Panc1 (cell line): ENCODE results near the gene PFAS.

ENCODE experiments used
- CTCF ChIP-seq: fragments of 450-650 bp; IDR thresholded peaks from 2 replicates; pipeline ENCODE4 v1.5.1; 2017; ENCODE audit warnings: mild to moderate bottlenecking
- TCF7L2 ChIP-seq: IDR thresholded peaks from 2 replicates; pipeline ENCODE4 v1.6.1; 2011; ENCODE audit warnings: mild to moderate bottlenecking, low read depth, low read length, inconsistent platforms

GRCh38 chr17:8318010-8318935, 69.2 kb downstream of the PFAS start:
- no peak for TF ChIP-seq TCF7L2
- no peak for TF ChIP-seq CTCF
